Mesendoderm (in vitro differentiated cells): ENCODE measurements around the gene CATSPER1.
A peak's percentile ranks its signal among the peaks of the same experiment; 100 is the strongest.

Experiments used
- DNase-seq: peaks from one replicate; pipeline ENCODE4 v3.0.0; 2013
- H2AK5ac ChIP-seq: 2 replicates; pipeline ENCODE4 v1.6.1; 2013; ENCODE audit warnings: low read length, inconsistent platforms
- H2BK120ac ChIP-seq: 2 replicates; pipeline ENCODE4 v1.6.1; 2013; ENCODE audit warnings: low read depth, mild to moderate bottlenecking, low read length, moderate library complexity, mixed read lengths
- H2BK15ac ChIP-seq: replicated peaks from 2 replicates; pipeline ENCODE4 v1.6.1; 2013; ENCODE audit warnings: low read depth, mild to moderate bottlenecking, moderate library complexity
- H2BK5ac ChIP-seq: 2 replicates; pipeline ENCODE4 v1.6.1; 2013; ENCODE audit warnings: low read length, inconsistent platforms
- H3K18ac ChIP-seq: 2 replicates; pipeline ENCODE4 v1.6.1; 2013; ENCODE audit warnings: mild to moderate bottlenecking, low read length, mixed read lengths
- H3K23ac ChIP-seq: one replicate; pipeline ENCODE4 v1.6.1; 2013; ENCODE audit warnings: low read length
- H3K27ac ChIP-seq: 2 replicates; pipeline ENCODE4 v1.5.1; 2013; ENCODE audit warnings: low read depth, mild to moderate bottlenecking, inconsistent platforms, low read length, moderate library complexity
- H3K27me3 ChIP-seq: 2 replicates; pipeline ENCODE4 v1.6.1; 2013; ENCODE audit warnings: low read length, control low read depth, mild to moderate bottlenecking, inconsistent platforms; ENCODE audit not compliant: insufficient read depth, poor library complexity
- H3K36me3 ChIP-seq: 2 replicates; pipeline ENCODE4 v1.6.1; 2013; ENCODE audit warnings: low read length, inconsistent platforms; ENCODE audit not compliant: control insufficient read depth, insufficient read depth
- H3K4ac ChIP-seq: one replicate; pipeline ENCODE4 v1.6.1; 2013; ENCODE audit warnings: low read depth, mild to moderate bottlenecking, low read length, moderate library complexity
- H3K4me1 ChIP-seq: 2 replicates; pipeline ENCODE4 v1.6.1; 2013; ENCODE audit warnings: low read depth, low read length, inconsistent platforms; ENCODE audit not compliant: control insufficient read depth
- H3K4me2 ChIP-seq: 2 replicates; pipeline ENCODE4 v1.6.1; 2013; ENCODE audit warnings: low read length
- H3K4me3 ChIP-seq: 2 replicates; pipeline ENCODE4 v1.5.1; 2013; ENCODE audit warnings: mild to moderate bottlenecking, low read length
- H3K56ac ChIP-seq: one replicate; pipeline ENCODE4 v1.6.1; 2013; ENCODE audit warnings: low read length
- H3K79me1 ChIP-seq: 2 replicates; pipeline ENCODE4 v1.6.1; 2013; ENCODE audit warnings: low read length, inconsistent platforms
- H3K79me2 ChIP-seq: 2 replicates; pipeline ENCODE4 v1.6.1; 2013; ENCODE audit warnings: mild to moderate bottlenecking, low read length; ENCODE audit not compliant: control insufficient read depth, insufficient read depth
- H3K9ac ChIP-seq: 2 replicates; pipeline ENCODE4 v1.6.1; 2013; ENCODE audit warnings: low read length, inconsistent platforms
- H4K5ac ChIP-seq: one replicate; pipeline ENCODE4 v1.6.1; 2013; ENCODE audit warnings: low read length
- H4K8ac ChIP-seq: one replicate; pipeline ENCODE4 v1.6.1; 2013; ENCODE audit warnings: low read depth, mild to moderate bottlenecking, control low read depth, low read length, moderate library complexity
- WGBS: extraction: QIAGEN DNeasy Blood & Tissue Kit; methylation state at CpG from one replicate; pipeline ENCODE4 v1.1.7; 2013; ENCODE audit warnings: low lambda C conversion rate, missing lambda C conversion rate; ENCODE audit not compliant: insufficient coverage; ENCODE audit errors: extremely low coverage; 5-methylcytosine and 5-hydroxymethylcytosine counted together

The CATSPER1 gene

GRCh38 chr11:66050581-66051231 lies 24.4 kb upstream of the CATSPER1 start:
- WGBS = no CpG with 5 or more reads among the region's 5 CpGs

GRCh38 chr11:66048547-66049323 lies 22.5 kb upstream of the CATSPER1 start, which contains the start of gene GAL3ST3:
TSS of gene GAL3ST3 (minus strand) at chr11:66049161. CDS start at chr11:66045415, 3,746 bp downstream.
- Histone ChIP-seq H3K4me2 (peak within 1 kb of the TSS; percentile 71), H3K4me1 (peaks cover 3% of the 10 kb centered on the region), H3K27me3 (no peaks in the 10 kb centered on the region), H3K23ac (no peak within 1 kb of the TSS), H2BK120ac (no peak within 1 kb of the TSS), H3K79me1 (peaks cover 5% of the 10 kb centered on the region), H3K18ac (peak within 1 kb of the TSS; percentile 41), H4K5ac (no peak within 1 kb of the TSS), H3K4ac (no peak within 1 kb of the TSS), H2AK5ac (no peak within 1 kb of the TSS), H3K27ac (no peak within 1 kb of the TSS), H3K56ac (peak within 1 kb of the TSS; percentile 86), H3K4me3 (peak within 1 kb of the TSS; percentile 27), H3K79me2 (peaks cover 15% of the 10 kb centered on the region), H2BK5ac (no peak within 1 kb of the TSS), H2BK15ac (no peak within 1 kb of the TSS), H3K36me3 (no peaks in the 10 kb centered on the region), H4K8ac (peak within 1 kb of the TSS; percentile 69), H3K9ac (peak within 1 kb of the TSS; percentile 61)
- no CpG with 5 or more reads among the region's 39 CpGs for WGBS
- peak; percentile 52 for DNase-seq

More at GRCh38 chr11:66050581-66051231, 24.4 kb upstream of the CATSPER1 start:
- no peak overlapping the region for H2BK120ac ChIP-seq
- H3K79me1 ChIP-seq = peaks cover 11% of the 10 kb centered on the region
- H3K27me3 ChIP-seq = no peaks in the 10 kb centered on the region
- H4K5ac ChIP-seq = no peak overlapping the region
- H2BK15ac ChIP-seq = no peak overlapping the region
- no peak overlapping the region for H2AK5ac ChIP-seq
- no peak overlapping the region for H3K4ac ChIP-seq
- peaks cover 18% of the 10 kb centered on the region for H3K79me2 ChIP-seq
- H3K23ac ChIP-seq = no peak overlapping the region
- peaks cover 3% of the 10 kb centered on the region for H3K4me1 ChIP-seq
- no peak overlapping the region for H3K4me3 ChIP-seq
- H3K9ac ChIP-seq = peak overlapping the region; percentile 82
- H3K4me2 ChIP-seq = no peak overlapping the region
- H2BK5ac ChIP-seq = no peak overlapping the region
- DNase-seq = peak; percentile 30
- peak overlapping the region; percentile 98 for H3K27ac ChIP-seq
- peaks cover 8% of the 10 kb centered on the region for H3K36me3 ChIP-seq
- no peak overlapping the region for H3K18ac ChIP-seq
- no peak overlapping the region for H4K8ac ChIP-seq
- H3K56ac ChIP-seq = peak overlapping the region; percentile 81

- WGBS = no CpG with 5 or more reads among the region's 11 CpGs
- H4K5ac ChIP-seq = no peak overlapping the region
- no peak overlapping the region for H3K23ac ChIP-seq
Observed at GRCh38 chr11:66047541-66048365, 21.5 kb upstream of the CATSPER1 start.

GRCh38 chr11:66046901-66047300 lies 20.6 kb upstream of the CATSPER1 start:
- H3K79me1 ChIP-seq = no peaks in the 10 kb centered on the region

More at GRCh38 chr11:66047541-66048365, 21.5 kb upstream of the CATSPER1 start:
- Histone ChIP-seq H3K56ac (no peak overlapping the region), H3K4me1 (peaks cover 2% of the 10 kb centered on the region), H4K8ac (no peak overlapping the region), H3K9ac (no peak overlapping the region), H2AK5ac (no peak overlapping the region), H2BK120ac (no peak overlapping the region), H3K27ac (no peak overlapping the region), H2BK15ac (no peak overlapping the region), H3K4me2 (no peak overlapping the region), H2BK5ac (no peak overlapping the region), H3K36me3 (no peaks in the 10 kb centered on the region), H3K4ac (no peak overlapping the region), H3K4me3 (no peak overlapping the region), H3K18ac (no peak overlapping the region), H3K79me1 (no peaks in the 10 kb centered on the region), H3K27me3 (no peaks in the 10 kb centered on the region), H3K79me2 (peaks cover 6% of the 10 kb centered on the region)
- no peak for DNase-seq

GRCh38 chr11:66045177-66045639 lies 18.9 kb upstream of the CATSPER1 start:
- H3K4me2 ChIP-seq = no peak overlapping the region
- WGBS = no CpG with 5 or more reads among the region's 11 CpGs
- H3K4me1 ChIP-seq = no peaks in the 10 kb centered on the region

More at GRCh38 chr11:66046901-66047300, 20.6 kb upstream of the CATSPER1 start:
- Histone ChIP-seq H3K4me1 (peaks cover 2% of the 10 kb centered on the region), H3K27ac (no peak overlapping the region), H3K56ac (no peak overlapping the region), H3K4me3 (no peak overlapping the region), H3K27me3 (no peaks in the 10 kb centered on the region), H4K5ac (no peak overlapping the region), H2BK120ac (no peak overlapping the region), H3K79me2 (no peaks in the 10 kb centered on the region), H3K36me3 (no peaks in the 10 kb centered on the region), H2AK5ac (no peak overlapping the region), H3K4me2 (no peak overlapping the region), H3K9ac (no peak overlapping the region), H2BK5ac (no peak overlapping the region), H3K18ac (no peak overlapping the region), H2BK15ac (no peak overlapping the region), H3K23ac (no peak overlapping the region), H4K8ac (no peak overlapping the region), H3K4ac (no peak overlapping the region)
- WGBS = no CpG with 5 or more reads among the region's 3 CpGs
- DNase-seq = no peak

More at GRCh38 chr11:66045177-66045639, 18.9 kb upstream of the CATSPER1 start:
- peak; percentile 91 for DNase-seq
- Histone ChIP-seq H2BK15ac (no peak overlapping the region), H2AK5ac (no peak overlapping the region), H3K27ac (no peak overlapping the region), H3K9ac (no peak overlapping the region), H3K79me1 (no peaks in the 10 kb centered on the region), H3K56ac (no peak overlapping the region), H2BK120ac (no peak overlapping the region), H3K79me2 (no peaks in the 10 kb centered on the region), H2BK5ac (no peak overlapping the region), H3K4ac (no peak overlapping the region), H3K18ac (no peak overlapping the region), H4K5ac (no peak overlapping the region), H3K23ac (no peak overlapping the region), H3K36me3 (no peaks in the 10 kb centered on the region), H3K27me3 (no peaks in the 10 kb centered on the region), H3K4me3 (no peak overlapping the region), H4K8ac (no peak overlapping the region)
